Measurements from ENCODE around the gene CAPN10.

CAPN10 gene

GRCh38 chr2:240590681-240591111 lies 4.2 kb downstream of the CAPN10 start:
- no peak for DNase-seq

- DNase-seq, result no peak
These were observed 4.7 kb downstream of the CAPN10 start for GRCh38 chr2:240591226-240591625.

- DNase-seq, result no peak
These were observed 5.2 kb downstream of the CAPN10 start for GRCh38 chr2:240591784-240592183.

- no peak for DNase-seq
These were observed 6.6 kb downstream of the CAPN10 start for GRCh38 chr2:240593026-240593702.

GRCh38 chr2:240593703-240594451 lies 7.3 kb downstream of the CAPN10 start:
- no peak for DNase-seq

- DNase-seq, result no peak
These were observed 8.2 kb downstream of the CAPN10 start for GRCh38 chr2:240594511-240595380.

GRCh38 chr2:240595381-240596079 lies 9.0 kb downstream of the CAPN10 start:
- DNase-seq, result no peak

- DNase-seq, result no peak
These were observed 9.5 kb downstream of the CAPN10 start for GRCh38 chr2:240596080-240596460.

- DNase-seq, result no peak
These were observed 10.0 kb downstream of the CAPN10 start for GRCh38 chr2:240596491-240596931.

- no peak for DNase-seq
These were observed 10.5 kb downstream of the CAPN10 start for GRCh38 chr2:240597054-240597418.

GRCh38 chr2:240597419-240598181 lies 11.1 kb downstream of the CAPN10 start:
- DNase-seq, result no peak

GRCh38 chr2:240598311-240598911 lies 11.9 kb downstream of the CAPN10 start:
- no peak for DNase-seq

- no peak for DNase-seq
These were observed 12.6 kb downstream of the CAPN10 start for GRCh38 chr2:240599141-240599583.

GRCh38 chr2:240600451-240600961 lies 14.0 kb downstream of the CAPN10 start:
- no peak for DNase-seq

GRCh38 chr2:240601061-240601830 lies 14.7 kb downstream of the CAPN10 start:
- DNase-seq, result no peak

- DNase-seq, result no peak
These were observed 15.3 kb downstream of the CAPN10 start for GRCh38 chr2:240601831-240602160.

- DNase-seq, result no peak
These were observed 15.9 kb downstream of the CAPN10 start for GRCh38 chr2:240602266-240603050.

- DNase-seq, result no peak
These were observed 16.7 kb downstream of the CAPN10 start for GRCh38 chr2:240603081-240603835.

- no peak for DNase-seq
These were observed 17.3 kb downstream of the CAPN10 start for GRCh38 chr2:240603846-240604245.
